GM12878 (cell line): ENCODE results near the gene ZBED4. TPM values are rescaled to one million over a fixed set of nuclear protein-coding genes. Genes with fewer than 3 reads are reported as not detected.

Experiments used
- ATAC-seq: fragments of 200-7000 bp; cut with Tn5 transposase; 3 replicates; pipeline ENCODE4 v1.9.1; 2020; ENCODE audit warnings: mild to moderate bottlenecking, moderate library complexity
- BruUV-seq: library from RNA; stranded (reverse); fragments of 400-500 nt; replicated peaks from 2 replicates; lab custom pipeline; 2021; lab: Mats Ljungman, UMichigan
- CTCF ChIA-PET: fragments of 300-600 bp; sonication (Branson Sonifier 250); formaldehyde crosslinking; extraction: SDS; loops from one replicate; lab custom pipeline; 2021; ENCODE audit warnings: inconsistent platforms; lab: Yijun Ruan, JAX
- POLR2A ChIA-PET: fragments of 350-600 bp; formaldehyde crosslinking; extraction: SDS; loops from one replicate; lab custom pipeline; 2021; ENCODE audit warnings: inconsistent platforms; lab: Charles Lee
- RAD21 ChIA-PET: fragments of 300-600 bp; sonication (Branson Sonifier 250); formaldehyde crosslinking; loops from one replicate; lab custom pipeline; 2023; ENCODE audit warnings: antibody characterized with exemption; ENCODE audit not compliant: unreplicated experiment; lab: Charles Lee
- SMC1A ChIA-PET: fragments of 300-600 bp; sonication (Branson Sonifier 250); formaldehyde crosslinking; loops from one replicate; lab custom pipeline; 2023; ENCODE audit not compliant: unreplicated experiment, uncharacterized antibody; lab: Charles Lee
- DNase-seq: peaks from one replicate; pipeline ENCODE4 v3.0.0-alpha.2; 2011; ENCODE audit warnings: low read depth, low spot score
- FAIRE-seq: peaks from 3 replicates; lab custom pipeline; 2011; peaks lifted over from hg19 to GRCh38; lab: Jason Lieb, UNC
- H2AFZ ChIP-seq: 2 replicates; pipeline ENCODE4 v1.6.0; 2011; ENCODE audit warnings: low read depth, low read length, control low read depth; ENCODE audit not compliant: control insufficient read depth
- H3K27ac ChIP-seq: 2 replicates; pipeline ENCODE4 v1.5.1; 2011; ENCODE audit warnings: control low read depth; ENCODE audit not compliant: control insufficient read depth, insufficient read depth
- H3K27me3 ChIP-seq, 2 experiments: replicated peaks in 1 of 2; 2 replicates each; pipeline versions ENCODE4 v1.6.0 to v1.6.1; 2011; ENCODE audit warnings: low read length in 1 of 2; ENCODE audit not compliant: control insufficient read depth in 2 of 2, insufficient read depth in 2 of 2
- H3K36me3 ChIP-seq, 2 experiments: 2 replicates each; pipeline ENCODE4 v1.5.1; 2011; ENCODE audit warnings: low read length in 1 of 2; ENCODE audit not compliant: control insufficient read depth in 2 of 2, insufficient read depth in 2 of 2
- H3K4me1 ChIP-seq: 2 replicates; pipeline ENCODE4 v1.6.1; 2011; ENCODE audit warnings: mild to moderate bottlenecking, low read length, moderate library complexity, mixed read lengths; ENCODE audit not compliant: control insufficient read depth, insufficient read depth
- H3K4me2 ChIP-seq: 2 replicates; pipeline ENCODE4 v1.6.0; 2011; ENCODE audit warnings: control low read depth; ENCODE audit not compliant: control insufficient read depth, insufficient read depth
- H3K4me3 ChIP-seq: fragments of 200-600 bp; sonication (generic); 2 replicates; pipeline ENCODE4 v1.5.1; 2016
- H3K79me2 ChIP-seq: 2 replicates; pipeline ENCODE4 v1.6.0; 2011; ENCODE audit warnings: low read length; ENCODE audit not compliant: control insufficient read depth, insufficient read depth
- H3K9ac ChIP-seq: 2 replicates; pipeline ENCODE4 v1.8.0; 2011; ENCODE audit warnings: low read length, control low read depth, mixed read lengths; ENCODE audit not compliant: control insufficient read depth, insufficient read depth
- H3K9me3 ChIP-seq: replicated peaks from 3 replicates; pipeline ENCODE4 v1.5.1; 2011; ENCODE audit warnings: mild to moderate bottlenecking, low read length; ENCODE audit not compliant: control insufficient read depth, insufficient read depth
- H4K20me1 ChIP-seq: 2 replicates; pipeline ENCODE4 v1.6.0; 2011; ENCODE audit not compliant: control insufficient read depth, insufficient read depth
- BACH1 ChIP-seq: fragments of 450-650 bp; IDR thresholded peaks from 2 replicates; pipeline ENCODE4 v1.6.1; 2017; ENCODE audit warnings: mild to moderate bottlenecking, borderline replicate concordance
- BHLHE40 ChIP-seq, 2 experiments: fragments of 450-650 bp in 1 of 2; IDR thresholded peaks; 2 replicates each; pipeline ENCODE4 v1.6.1; 2011 to 2017; ENCODE audit warnings: low read depth in 2 of 2, borderline replicate concordance in 1 of 2, improper control_type of control experiment in 1 of 2, low read length in 1 of 2, mild to moderate bottlenecking in 1 of 2
- EGR1 ChIP-seq, 2 experiments: IDR thresholded peaks; 1 replicate in 1 of 2; 2 replicates in 1 of 2; pipeline ENCODE4 v1.6.1; 2011 to 2012; ENCODE audit warnings: low read depth in 2 of 2, low read length in 2 of 2, borderline replicate concordance in 1 of 2, mild to moderate bottlenecking in 1 of 2, moderate library complexity in 1 of 2
- EP300 ChIP-seq, 2 experiments: fragments of 150-350 bp in 1 of 2; IDR thresholded peaks; 2 replicates each; pipeline ENCODE4 v1.6.1; 2011 to 2012; ENCODE audit warnings: low read depth in 2 of 2, low read length in 2 of 2, borderline replicate concordance in 1 of 2, improper control_type of control experiment in 1 of 2, inconsistent platforms in 1 of 2; ENCODE audit not compliant: control insufficient read depth in 1 of 2
- ETV6 ChIP-seq, 2 experiments: fragments of 450-650 bp in 1 of 2; IDR thresholded peaks in 1 of 2; conservative IDR thresholded peaks in 1 of 2; 2 replicates each; pipeline ENCODE4 v1.6.1; 2014; ENCODE audit warnings: antibody characterized with exemption in 1 of 2, borderline replicate concordance in 1 of 2, low read depth in 1 of 2, mild to moderate bottlenecking in 1 of 2, moderate library complexity in 1 of 2
- FOXK2 ChIP-seq: fragments of 450-650 bp; IDR thresholded peaks from 2 replicates; pipeline ENCODE4 v1.6.1; 2017; ENCODE audit warnings: mild to moderate bottlenecking, moderate library complexity
- GATAD2B ChIP-seq: fragments of 450-650 bp; conservative IDR thresholded peaks from 2 replicates; pipeline ENCODE4 v1.6.1; 2017; ENCODE audit warnings: low read depth, mild to moderate bottlenecking, moderate library complexity
- IKZF1 ChIP-seq: fragments of 450-650 bp; conservative IDR thresholded peaks from 2 replicates; pipeline ENCODE4 v1.6.1; 2017; ENCODE audit warnings: antibody characterized with exemption, mild to moderate bottlenecking
- KDM1A ChIP-seq: fragments of 200-600 bp; sonication (generic); IDR thresholded peaks from 2 replicates; pipeline ENCODE4 v1.6.1; 2016; ENCODE audit warnings: borderline replicate concordance
- MTA2 ChIP-seq: fragments of 450-650 bp; IDR thresholded peaks from 2 replicates; pipeline ENCODE4 v1.6.1; 2016; ENCODE audit warnings: low read depth, mild to moderate bottlenecking, moderate library complexity
- RELA ChIP-seq: fragments of 450-650 bp; IDR thresholded peaks from 2 replicates; pipeline ENCODE4 v1.8.0; 2014; ENCODE audit warnings: borderline replicate concordance; ENCODE audit not compliant: partially characterized antibody
- SIN3A ChIP-seq: IDR thresholded peaks from 2 replicates; pipeline ENCODE4 v1.6.1; 2012; ENCODE audit warnings: low read depth, low read length, improper control_type of control experiment
- TAF1 ChIP-seq: IDR thresholded peaks from 2 replicates; pipeline ENCODE4 v1.6.1; 2011; ENCODE audit warnings: mild to moderate bottlenecking, low read depth, low read length, borderline replicate concordance
- WGBS: methylation state at CpG from one replicate; pipeline ENCODE4 v1.1.6; 2016; ENCODE audit warnings: low lambda C conversion rate; ENCODE audit not compliant: insufficient replicate concordance, insufficient coverage; ENCODE audit errors: missing lambda C conversion rate; 5-methylcytosine and 5-hydroxymethylcytosine counted together
- in situ Hi-C: fragments of 300-500 bp; cut with MboI; formaldehyde crosslinking; loops from 9 replicates; pipeline ENCODE4 v1.14.3; 2018; ENCODE audit warnings: mixed read lengths
- intact Hi-C: fragments of 100-400 bp; cut with micrococcal nuclease; formaldehyde crosslinking; loops from one replicate; pipeline ENCODE4 v1.14.2; 2022; ENCODE audit not compliant: unreplicated experiment
- polyA plus RNA-seq, 11 experiments: library from polyadenylated mRNA; depleted of rRNA in 4 of 11; unstranded in 6 of 11; stranded (reverse) in 5 of 11; fragments of >200 nt; fragmentation: Nextera tagmentation in 4 of 11; fragmentation: Illumina TruSeq in 1 of 11; extraction: Ambion mirVana in 4 of 11; extraction: Trizol in 1 of 11; gene quantifications; 1 replicate in 1 of 11; 2 replicates in 10 of 11; pipeline versions ENCODE4 v1.2.1 to v1.2.3, GENCODE V29; 2011 to 2016; ENCODE audit warnings: inconsistent platforms in 2 of 11, missing spikeins in 2 of 11, low read depth in 1 of 11
- total RNA-seq, 4 experiments: library from RNA; depleted of rRNA in 3 of 4; stranded (reverse); fragments of >200 nt in 3 of 4; fragmentation: Illumina TruSeq in 1 of 4; extraction: Trizol in 1 of 4; gene quantifications; 2 replicates each; pipeline versions ENCODE4 v1.2.1 to v1.2.3, GENCODE V29; 2013 to 2021
- TF ChIP-seq, protein P1 (sequence below): fragments of 450-650 bp; IDR thresholded peaks from 2 replicates; pipeline ENCODE4 v1.6.1; 2016; ENCODE audit warnings: mild to moderate bottlenecking, moderate library complexity, borderline replicate concordance
- TF ChIP-seq, protein P2 (sequence below): IDR thresholded peaks from 2 replicates; pipeline ENCODE4 v1.6.1; 2011; ENCODE audit warnings: borderline replicate concordance, low read depth, mild to moderate bottlenecking, moderate library complexity, low read length; ENCODE audit not compliant: insufficient read depth, poor library complexity, severe bottlenecking

The ZBED4 gene
- total and polyA plus RNA-seq, 10 of the 15 experiments (the other 5 are each of a cell fraction or from before 2014, with no cell fraction given): 2.3 to 21.6 (median 12.8) TPM

DNA sequence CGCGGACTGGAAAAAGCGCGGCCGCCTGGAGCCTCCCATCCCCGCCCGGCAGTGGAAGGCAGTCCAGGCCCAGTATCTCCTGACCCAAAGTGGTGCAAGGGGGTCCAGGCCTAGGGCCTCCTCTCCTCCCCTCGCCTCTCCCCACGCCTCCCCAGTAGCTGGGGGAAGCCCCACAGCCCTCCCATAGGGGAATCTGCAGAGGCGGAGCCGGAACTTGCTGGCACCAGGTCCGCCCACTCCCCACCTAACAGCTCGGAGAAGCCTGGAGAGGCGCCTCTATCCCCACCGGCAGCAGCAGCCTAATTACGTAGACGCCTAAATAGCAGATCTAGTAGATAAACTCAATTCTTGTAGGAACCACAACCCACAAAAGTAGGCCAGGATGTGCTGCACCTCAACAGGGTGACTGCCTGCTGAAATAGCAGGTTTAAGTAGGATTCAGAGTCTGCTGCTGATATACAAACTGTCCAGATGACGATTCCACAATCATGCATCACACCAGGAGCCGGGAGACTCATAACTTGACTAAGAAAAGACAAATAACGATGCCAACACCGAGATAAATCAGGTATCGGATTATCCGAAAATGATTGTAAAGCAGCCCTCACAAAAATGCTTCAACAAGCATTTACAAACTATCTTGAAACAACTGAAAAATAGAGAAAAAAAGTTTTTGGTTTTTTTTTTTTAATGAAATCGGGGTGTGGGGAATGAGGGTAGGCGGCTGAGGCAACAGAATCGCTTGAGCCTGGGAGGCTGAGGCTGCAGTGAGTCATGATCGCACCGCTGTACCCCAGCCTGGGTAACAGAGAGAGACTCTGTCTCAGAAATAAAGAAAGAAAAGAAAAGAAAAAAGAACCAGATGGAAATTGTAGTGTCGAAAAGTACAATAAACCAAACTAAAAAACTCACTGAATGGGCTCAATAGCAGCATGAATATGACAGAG, 14.6 kb upstream of the ZBED4 start:
- H3K4me1 ChIP-seq: peaks cover 7% of the 10 kb centered on the region; the same call in 1 of the 2 replicates
- H3K4me3 ChIP-seq: peak overlapping the region; percentile 49; the same call in 1 of the 2 replicates
- H3K9ac ChIP-seq: peak overlapping the region; percentile 16; the same call in 1 of the 2 replicates
- H3K27me3 ChIP-seq: no peaks in the 10 kb centered on the region
- peak overlapping the region; percentile 74 for H2AFZ ChIP-seq
- H3K36me3 ChIP-seq: no peaks in the 10 kb centered on the region
- SMC1A ChIA-PET: interaction anchor here (0.6 to 1.4 kb wide), 4 partner anchors 9 to 584 kb away, joined by 3 to 4 read pairs (median 4); no protein-coding TSS in a partner anchor
- no TSS peak for BruUV-seq
- WGBS: 54% methylated on average over 29 of the region's 29 CpGs
- ATAC-seq (peak; percentile 97), DNase-seq (peak; percentile 36), FAIRE-seq (no peak)
- H3K4me2 ChIP-seq: peak overlapping the region; percentile 62
- no peaks in the 10 kb centered on the region for H3K79me2 ChIP-seq
- H4K20me1 ChIP-seq: no peaks in the 10 kb centered on the region
- RAD21 ChIA-PET: interaction anchor here (0.8 to 1.2 kb wide), 5 partner anchors 9 to 43 kb away, joined by 3 to 5 read pairs (median 4); no protein-coding TSS in a partner anchor
- no peaks in the 10 kb centered on the region for H3K9me3 ChIP-seq
- POLR2A ChIA-PET: interaction anchor here (0.8 to 1.8 kb wide), 4 partner anchors 9 to 96 kb away, joined by 3 to 6 read pairs (median 3); no protein-coding TSS in a partner anchor
- CTCF ChIA-PET: interaction anchor here (1.0 kb wide), 1 partner anchor 10 kb away, joined by 3 read pairs; no protein-coding TSS in a partner anchor
- in situ Hi-C loops: no loop called here
- H3K27ac ChIP-seq: no peak overlapping the region
- intact Hi-C loops: no loop called here
- TF ChIP-seq KDM1A: no peak
- peak in 1 of 2 experiments; percentile 47; a peak in 1 of 3 replicates for TF ChIP-seq EGR1 (IDR thresholded peaks at IDR 0.05; ENCODE audit: borderline replicate concordance in 1 of 2, low read depth in 2 of 2, low read length in 2 of 2)
- TF ChIP-seq BACH1: no peak
- TF ChIP-seq EP300 (IDR thresholded peaks at IDR 0.05; ENCODE audit: borderline replicate concordance in 1 of 2, control insufficient read depth in 1 of 2, low read depth in 2 of 2, low read length in 2 of 2): no peak
- no peak for TF ChIP-seq FOXK2
- TF ChIP-seq TAF1: no peak
- TF ChIP-seq SIN3A: no peak
- peak; percentile 10 for TF ChIP-seq RELA
- peak; percentile 43; the same call in 1 of the 2 replicates for TF ChIP-seq IKZF1
- 0 out of 2 replicates have a peak, but pooled peaks have one; percentile 47 for TF ChIP-seq GATAD2B
- TF ChIP-seq, protein P1, sequence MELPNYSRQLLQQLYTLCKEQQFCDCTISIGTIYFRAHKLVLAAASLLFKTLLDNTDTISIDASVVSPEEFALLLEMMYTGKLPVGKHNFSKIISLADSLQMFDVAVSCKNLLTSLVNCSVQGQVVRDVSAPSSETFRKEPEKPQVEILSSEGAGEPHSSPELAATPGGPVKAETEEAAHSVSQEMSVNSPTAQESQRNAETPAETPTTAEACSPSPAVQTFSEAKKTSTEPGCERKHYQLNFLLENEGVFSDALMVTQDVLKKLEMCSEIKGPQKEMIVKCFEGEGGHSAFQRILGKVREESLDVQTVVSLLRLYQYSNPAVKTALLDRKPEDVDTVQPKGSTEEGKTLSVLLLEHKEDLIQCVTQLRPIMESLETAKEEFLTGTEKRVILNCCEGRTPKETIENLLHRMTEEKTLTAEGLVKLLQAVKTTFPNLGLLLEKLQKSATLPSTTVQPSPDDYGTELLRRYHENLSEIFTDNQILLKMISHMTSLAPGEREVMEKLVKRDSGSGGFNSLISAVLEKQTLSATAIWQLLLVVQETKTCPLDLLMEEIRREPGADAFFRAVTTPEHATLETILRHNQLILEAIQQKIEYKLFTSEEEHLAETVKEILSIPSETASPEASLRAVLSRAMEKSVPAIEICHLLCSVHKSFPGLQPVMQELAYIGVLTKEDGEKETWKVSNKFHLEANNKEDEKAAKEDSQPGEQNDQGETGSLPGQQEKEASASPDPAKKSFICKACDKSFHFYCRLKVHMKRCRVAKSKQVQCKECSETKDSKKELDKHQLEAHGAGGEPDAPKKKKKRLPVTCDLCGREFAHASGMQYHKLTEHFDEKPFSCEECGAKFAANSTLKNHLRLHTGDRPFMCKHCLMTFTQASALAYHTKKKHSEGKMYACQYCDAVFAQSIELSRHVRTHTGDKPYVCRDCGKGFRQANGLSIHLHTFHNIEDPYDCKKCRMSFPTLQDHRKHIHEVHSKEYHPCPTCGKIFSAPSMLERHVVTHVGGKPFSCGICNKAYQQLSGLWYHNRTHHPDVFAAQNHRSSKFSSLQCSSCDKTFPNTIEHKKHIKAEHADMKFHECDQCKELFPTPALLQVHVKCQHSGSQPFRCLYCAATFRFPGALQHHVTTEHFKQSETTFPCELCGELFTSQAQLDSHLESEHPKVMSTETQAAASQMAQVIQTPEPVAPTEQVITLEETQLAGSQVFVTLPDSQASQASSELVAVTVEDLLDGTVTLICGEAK: no peak
- TF ChIP-seq, protein P2, sequence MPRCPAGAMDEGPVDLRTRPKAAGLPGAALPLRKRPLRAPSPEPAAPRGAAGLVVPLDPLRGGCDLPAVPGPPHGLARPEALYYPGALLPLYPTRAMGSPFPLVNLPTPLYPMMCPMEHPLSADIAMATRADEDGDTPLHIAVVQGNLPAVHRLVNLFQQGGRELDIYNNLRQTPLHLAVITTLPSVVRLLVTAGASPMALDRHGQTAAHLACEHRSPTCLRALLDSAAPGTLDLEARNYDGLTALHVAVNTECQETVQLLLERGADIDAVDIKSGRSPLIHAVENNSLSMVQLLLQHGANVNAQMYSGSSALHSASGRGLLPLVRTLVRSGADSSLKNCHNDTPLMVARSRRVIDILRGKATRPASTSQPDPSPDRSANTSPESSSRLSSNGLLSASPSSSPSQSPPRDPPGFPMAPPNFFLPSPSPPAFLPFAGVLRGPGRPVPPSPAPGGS: peak; percentile 53
- TF ChIP-seq MTA2: 0 out of 2 replicates have a peak, but pooled peaks have one; percentile 14
- TF ChIP-seq BHLHE40 (IDR thresholded peaks at IDR 0.05; ENCODE audit: borderline replicate concordance in 1 of 2, low read depth in 2 of 2, low read length in 1 of 2): peak in 1 of 2 experiments; percentile 35; a peak in 1 of 4 replicates
- no peak for TF ChIP-seq ETV6 (conservative IDR thresholded peaks at IDR 0.05 in 1 of 2, IDR thresholded peaks at IDR 0.05 in 1 of 2; ENCODE audit: borderline replicate concordance in 1 of 2, low read depth in 1 of 2)
